ENCODE results near the gene PEX16. TPM values are rescaled to one million over a fixed set of nuclear protein-coding genes. Genes with fewer than 3 reads are reported as not detected.

The PEX16 gene
- total RNA-seq, 2 experiments from 2014 or later: 56.3 to 62.0 TPM

DNA sequence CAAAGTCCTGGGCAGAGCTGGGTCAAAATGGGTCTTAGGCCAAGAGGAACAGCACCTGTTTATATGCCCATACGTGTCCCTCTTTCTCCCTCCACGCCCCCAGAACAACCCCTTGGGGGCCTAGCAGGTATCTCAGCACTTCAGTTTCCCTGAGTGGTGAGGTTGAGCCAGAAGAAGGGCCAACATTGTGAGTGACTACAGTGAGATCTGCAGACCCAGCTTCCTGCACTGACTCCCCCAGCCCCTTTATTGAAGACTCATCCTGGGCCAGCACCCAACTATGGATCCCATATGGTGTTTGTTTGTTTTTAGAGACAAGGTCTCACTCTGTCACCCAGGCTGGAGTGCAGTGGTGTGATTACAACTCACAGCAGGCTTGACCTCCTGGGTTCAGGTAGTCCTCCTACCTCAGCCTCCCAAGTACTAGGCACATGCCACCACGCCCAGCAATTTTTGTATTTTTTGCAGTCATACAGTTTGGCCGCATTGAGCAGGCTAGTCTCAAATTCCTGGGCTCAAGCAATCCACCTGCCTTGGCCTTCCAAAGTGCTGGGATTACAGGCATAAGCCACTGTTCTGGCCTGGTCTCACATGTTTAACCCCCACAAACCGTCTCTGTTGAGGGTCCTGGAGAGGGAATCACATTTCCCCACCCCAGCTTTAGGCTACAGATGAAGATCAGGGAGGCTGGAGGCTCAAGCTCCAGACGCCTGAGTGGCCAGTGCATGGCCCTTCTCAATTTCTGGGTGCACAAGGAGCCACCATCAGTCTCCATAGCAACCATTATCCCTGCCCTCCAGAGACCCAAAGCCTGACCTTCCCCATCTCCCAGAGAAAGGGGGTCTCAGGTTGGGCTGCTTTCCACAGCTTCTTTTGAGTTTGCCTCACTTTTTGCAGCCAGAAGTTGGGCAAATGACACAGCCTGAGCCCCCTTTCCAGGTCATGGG is 3.1 kb upstream of the PEX16 start:
- no peak overlapping the region for H3K27ac ChIP-seq (ENCODE audit: low read depth in 1 of 2, low read length in 2 of 2)
- peaks cover 4 to 6% of the 10 kb centered on the region in 2 experiments for H3K27me3 ChIP-seq (ENCODE audit: control insufficient read depth in 1 of 2, insufficient read depth in 2 of 2, low read length in 2 of 2)
- DNase-seq: peak in 2 of 14 experiments; percentile 2 to 19
- Mint-ChIP-seq H3K36me3 (ENCODE audit: low read depth) (peaks cover 16% of the 10 kb centered on the region), H3K4me1 (ENCODE audit: low read depth) (peaks cover 58% of the 10 kb centered on the region), H3K27ac (peak overlapping the region; percentile 63), H3K9me3 (no peaks in the 10 kb centered on the region), H3K4me3 (peak overlapping the region; percentile 99), H3K27me3 (peaks cover 14% of the 10 kb centered on the region)
- ChIA-PET CTCF (no interaction called here), POLR2A (no interaction called here)
- H3K9me3 ChIP-seq (ENCODE audit: control insufficient read depth in 1 of 2, insufficient read depth in 1 of 2, low read length in 2 of 2): peaks cover 0 to 3% of the 10 kb centered on the region in 2 experiments
- intact Hi-C loops (cut with DNase I, micrococcal nuclease): no loop called here
- peaks cover 7% of the 10 kb centered on the region for H3K36me3 ChIP-seq (ENCODE audit: insufficient read depth, low read length)
- no peak overlapping the region for H3K4me3 ChIP-seq (ENCODE audit: low read length)
- no peak for ATAC-seq (ENCODE audit: poor library complexity)
- peaks cover 69% of the 10 kb centered on the region for H3K4me1 ChIP-seq (ENCODE audit: insufficient read depth, low read length)
- TF ChIP-seq, protein P1, sequence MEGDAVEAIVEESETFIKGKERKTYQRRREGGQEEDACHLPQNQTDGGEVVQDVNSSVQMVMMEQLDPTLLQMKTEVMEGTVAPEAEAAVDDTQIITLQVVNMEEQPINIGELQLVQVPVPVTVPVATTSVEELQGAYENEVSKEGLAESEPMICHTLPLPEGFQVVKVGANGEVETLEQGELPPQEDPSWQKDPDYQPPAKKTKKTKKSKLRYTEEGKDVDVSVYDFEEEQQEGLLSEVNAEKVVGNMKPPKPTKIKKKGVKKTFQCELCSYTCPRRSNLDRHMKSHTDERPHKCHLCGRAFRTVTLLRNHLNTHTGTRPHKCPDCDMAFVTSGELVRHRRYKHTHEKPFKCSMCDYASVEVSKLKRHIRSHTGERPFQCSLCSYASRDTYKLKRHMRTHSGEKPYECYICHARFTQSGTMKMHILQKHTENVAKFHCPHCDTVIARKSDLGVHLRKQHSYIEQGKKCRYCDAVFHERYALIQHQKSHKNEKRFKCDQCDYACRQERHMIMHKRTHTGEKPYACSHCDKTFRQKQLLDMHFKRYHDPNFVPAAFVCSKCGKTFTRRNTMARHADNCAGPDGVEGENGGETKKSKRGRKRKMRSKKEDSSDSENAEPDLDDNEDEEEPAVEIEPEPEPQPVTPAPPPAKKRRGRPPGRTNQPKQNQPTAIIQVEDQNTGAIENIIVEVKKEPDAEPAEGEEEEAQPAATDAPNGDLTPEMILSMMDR (IDR thresholded peaks at IDR 0.05): no peak

DNA sequence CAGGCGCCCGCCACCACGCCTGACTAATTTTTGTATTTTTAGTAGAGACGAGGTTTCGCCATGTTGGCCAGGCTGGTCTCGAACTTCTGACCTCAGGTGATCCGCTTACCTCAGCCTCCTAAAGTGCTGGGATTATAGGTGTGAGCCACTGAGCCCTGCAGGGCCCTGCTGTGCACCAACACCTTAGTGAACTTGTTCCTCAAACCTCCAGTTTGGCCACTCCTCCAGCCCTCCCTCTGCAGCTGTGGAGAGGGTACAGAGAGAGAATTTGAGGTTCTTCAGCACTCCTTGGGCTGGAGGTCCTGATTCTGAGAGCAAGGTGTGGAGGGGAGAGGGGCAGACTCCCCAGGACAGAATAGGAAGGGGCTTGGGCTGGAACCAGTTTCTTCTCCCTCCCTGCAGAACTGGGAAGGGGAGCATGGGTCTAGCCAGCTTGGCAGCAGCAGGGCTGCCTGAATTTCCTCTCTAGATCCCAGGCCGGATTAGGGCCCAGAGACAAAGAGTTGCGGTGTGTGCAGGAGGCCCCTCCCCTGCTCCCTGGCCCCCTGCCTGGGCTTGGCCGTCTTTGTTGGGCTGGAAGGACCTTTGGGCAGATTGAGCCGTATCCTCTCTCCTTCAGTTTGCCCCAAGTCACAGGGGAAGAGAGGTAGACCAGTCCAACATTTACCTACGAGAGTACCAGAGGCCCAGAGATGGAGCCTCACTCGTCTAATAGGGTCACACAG is 2.3 kb upstream of the PEX16 start:
- H3K36me3 ChIP-seq (ENCODE audit: insufficient read depth, low read length): peaks cover 15% of the 10 kb centered on the region
- ChIA-PET CTCF (interaction anchor here (1.7 kb wide), 1 partner anchor 45 kb away, joined by 4 read pairs; no protein-coding TSS in a partner anchor), POLR2A (no interaction called here)
- H3K4me3 ChIP-seq (ENCODE audit: low read length): no peak overlapping the region
- peaks cover 4 to 6% of the 10 kb centered on the region in 2 experiments for H3K27me3 ChIP-seq (ENCODE audit: control insufficient read depth in 1 of 2, insufficient read depth in 2 of 2, low read length in 2 of 2)
- H3K4me1 ChIP-seq (ENCODE audit: insufficient read depth, low read length): peaks cover 77% of the 10 kb centered on the region
- H3K4me3 Mint-ChIP-seq: peak overlapping the region; percentile 99
- peak overlapping the region; percentile 94 for H3K27ac Mint-ChIP-seq
- peaks cover 25% of the 10 kb centered on the region for H3K36me3 Mint-ChIP-seq (ENCODE audit: low read depth)
- peaks cover 59% of the 10 kb centered on the region for H3K4me1 Mint-ChIP-seq (ENCODE audit: low read depth)
- no peak overlapping the region for H3K27ac ChIP-seq (ENCODE audit: low read depth in 1 of 2, low read length in 2 of 2)
- H3K27me3 Mint-ChIP-seq: peaks cover 14% of the 10 kb centered on the region
- peaks cover 0 to 3% of the 10 kb centered on the region in 2 experiments for H3K9me3 ChIP-seq (ENCODE audit: control insufficient read depth in 1 of 2, insufficient read depth in 1 of 2, low read length in 2 of 2)
- peak in 1 of 14 experiments; percentile 18 for DNase-seq
- TF ChIP-seq, protein P1 (IDR thresholded peaks at IDR 0.05): no peak
- H3K9me3 Mint-ChIP-seq: no peaks in the 10 kb centered on the region
- no peak for ATAC-seq (ENCODE audit: poor library complexity)
- intact Hi-C loops (cut with DNase I, micrococcal nuclease): loop anchor here in 1 of 2 experiments (5.0 to 10.0 kb wide), 4 partner anchors 202 to 782 kb away; partner anchors contain the start of genes AMBRA1, ARHGAP1, PHF21A and PRDM11
